Activated naive CD4-positive, alpha-beta T cell treated with Interleukin-2 at 50 U/mL for 16 hours (primary cell): ENCODE results near the gene TP63.
A peak's percentile ranks its signal among the peaks of the same experiment; 100 is the strongest.
"Not testable (repeated sequence)": the region's sequence is repeated elsewhere in the genome, so short reads cannot be mapped to it uniquely, and the experiment has no call there.

Experiments used
- DNase-seq: peaks from one replicate; pipeline ENCODE4 v3.0.0-alpha.2; 2020

The TP63 gene

DNA sequence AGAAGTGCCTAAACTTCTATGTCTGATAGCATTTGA lies at the start of gene TP63:
Gene TP63, plus strand, starts transcription at position 17 of the 36 bp plus-strand sequence. CDS start 127 bp downstream, outside the sequence.
- no peak for DNase-seq

DNA sequence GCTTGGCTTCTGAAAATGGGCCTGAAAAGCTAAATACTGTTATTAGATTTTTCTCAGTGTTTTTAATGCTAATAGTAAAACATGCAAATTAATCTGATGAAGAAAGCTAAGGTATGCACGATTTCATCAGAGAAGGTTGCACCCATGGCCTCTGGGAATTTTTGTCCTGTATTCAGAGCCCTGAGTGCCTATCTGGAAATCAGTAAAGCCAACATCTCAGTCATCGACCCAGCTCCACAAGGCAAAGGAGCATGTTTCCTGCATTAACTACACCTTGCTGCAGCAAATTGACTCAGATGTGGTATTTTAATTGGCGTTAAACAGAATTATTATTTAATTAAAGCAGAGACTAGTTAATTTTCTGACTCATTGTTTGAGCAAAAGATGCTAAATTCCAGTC lies 49.0 kb upstream of the TP63 start:
- no peak for DNase-seq

DNA sequence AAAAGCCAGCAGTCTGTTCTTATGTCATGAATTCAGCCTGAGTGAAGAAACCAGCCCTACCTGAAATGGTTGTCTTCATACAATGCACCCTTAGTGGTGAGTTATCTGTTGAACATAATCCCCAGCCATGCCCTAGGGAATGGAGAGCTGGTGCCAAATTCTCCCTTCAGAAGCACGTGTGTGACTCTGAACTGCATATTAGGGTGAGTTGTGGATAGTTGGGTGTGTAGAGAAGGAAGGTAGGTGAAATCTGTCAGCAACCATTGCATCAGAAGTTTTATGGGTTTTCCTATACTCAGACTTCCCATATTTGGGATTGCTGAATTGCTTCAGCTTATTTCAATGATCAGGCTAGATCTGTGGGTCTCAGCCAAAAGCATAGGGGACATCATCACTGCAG lies 46.5 kb upstream of the TP63 start:
- no peak for DNase-seq

DNA sequence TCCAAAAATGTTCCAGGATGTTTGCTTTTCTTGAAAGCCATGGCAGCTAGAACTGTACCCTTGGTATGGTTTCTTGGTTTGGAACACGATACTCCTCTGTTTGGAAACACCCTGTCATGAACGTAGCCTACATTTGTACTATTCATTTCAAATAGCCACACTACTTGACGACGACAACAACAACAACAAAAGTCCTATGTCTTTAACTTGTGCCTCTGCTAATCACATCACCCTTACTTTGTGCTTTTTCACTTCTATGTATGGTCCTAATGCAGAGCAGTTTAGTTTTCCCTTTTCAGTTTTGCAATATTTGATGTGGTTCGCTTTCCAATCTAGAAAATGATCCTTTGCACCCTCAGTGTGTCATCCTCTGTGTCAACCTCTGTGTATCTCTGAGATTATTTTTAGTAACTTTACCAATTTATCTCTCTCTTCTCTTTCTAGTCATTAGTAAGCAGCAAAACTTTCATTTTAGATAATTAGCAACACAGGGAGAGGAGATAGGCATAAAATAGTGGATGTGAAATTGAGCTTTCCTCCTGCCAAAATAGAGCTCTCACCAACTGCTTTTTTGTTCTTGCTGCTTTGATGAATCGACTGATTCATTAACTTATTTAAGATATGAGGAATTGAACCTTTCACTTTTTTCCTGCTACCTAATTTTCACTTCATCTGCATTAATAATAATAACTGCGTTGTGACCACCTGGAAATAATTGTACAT lies 44.1 kb upstream of the TP63 start:
- no peak for DNase-seq

DNA sequence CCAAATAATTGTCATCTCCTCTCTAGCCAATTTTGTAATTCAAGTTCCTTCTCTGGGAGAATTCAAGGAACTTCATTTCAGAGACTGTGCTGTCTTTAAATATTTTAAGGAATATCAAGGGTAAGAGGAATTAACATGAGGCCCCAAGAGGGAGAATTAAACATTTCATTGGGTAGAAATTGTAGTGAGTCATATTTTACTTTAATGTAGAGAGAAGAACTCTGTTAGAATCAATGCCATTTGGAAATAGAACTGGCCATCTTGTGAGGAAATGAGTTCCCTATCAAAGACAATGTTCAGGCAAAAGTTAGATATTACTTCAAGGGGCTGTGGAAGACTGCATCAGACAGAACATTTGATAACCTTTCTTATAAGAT lies 43.5 kb upstream of the TP63 start:
- DNase-seq: no peak

DNA sequence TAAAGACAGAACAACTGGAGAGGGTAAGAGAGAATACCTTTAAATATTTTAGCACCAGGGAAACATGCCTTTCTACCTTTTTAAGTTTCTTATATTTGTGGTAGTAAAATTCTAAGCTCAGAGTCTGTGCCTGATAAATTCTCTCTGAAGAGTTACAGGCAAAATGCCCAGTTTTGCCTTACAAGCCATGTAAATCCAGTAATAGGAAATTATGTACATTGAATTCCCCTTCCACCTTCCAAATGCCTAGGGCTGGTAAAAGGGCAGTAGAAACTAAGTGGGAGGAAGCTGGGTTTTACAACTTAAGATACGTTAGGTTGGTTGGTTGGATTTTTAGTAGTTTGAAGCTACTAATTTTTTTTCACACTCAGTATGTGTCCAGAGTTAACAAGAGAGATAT lies 43.1 kb upstream of the TP63 start:
- DNase-seq: no peak

DNA sequence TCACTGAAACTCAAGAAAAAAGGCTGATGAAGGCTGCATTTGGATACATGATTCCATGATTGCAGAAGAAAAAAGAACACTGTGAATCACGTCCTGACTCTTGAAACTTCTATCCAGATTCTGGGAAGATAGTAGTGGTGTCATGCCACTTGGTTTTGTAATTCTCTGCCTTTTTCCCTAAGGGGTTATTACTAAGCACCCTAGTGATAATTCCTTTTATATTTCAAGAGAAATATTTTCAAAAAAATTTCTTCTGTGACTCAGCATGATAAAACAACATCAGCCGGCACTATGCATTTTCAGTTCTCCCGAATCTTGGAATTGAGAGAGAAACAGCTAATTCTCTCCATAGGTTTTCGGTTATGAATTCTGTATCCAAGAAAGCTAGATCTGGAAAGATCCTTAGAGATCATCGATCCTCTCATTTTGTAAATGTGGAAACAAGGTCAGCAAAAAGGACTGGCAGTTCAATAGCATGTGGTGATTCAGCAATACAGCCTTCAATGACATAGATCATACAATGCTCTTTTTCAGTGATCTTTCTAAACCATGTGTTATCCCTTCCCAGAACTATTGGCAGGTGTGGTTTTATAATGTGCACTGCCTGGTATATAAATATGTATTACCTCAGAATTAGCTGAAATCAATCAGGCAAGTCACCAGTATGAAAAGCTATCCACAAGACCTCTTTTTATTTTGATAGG lies 42.6 kb upstream of the TP63 start:
- no peak for DNase-seq

DNA sequence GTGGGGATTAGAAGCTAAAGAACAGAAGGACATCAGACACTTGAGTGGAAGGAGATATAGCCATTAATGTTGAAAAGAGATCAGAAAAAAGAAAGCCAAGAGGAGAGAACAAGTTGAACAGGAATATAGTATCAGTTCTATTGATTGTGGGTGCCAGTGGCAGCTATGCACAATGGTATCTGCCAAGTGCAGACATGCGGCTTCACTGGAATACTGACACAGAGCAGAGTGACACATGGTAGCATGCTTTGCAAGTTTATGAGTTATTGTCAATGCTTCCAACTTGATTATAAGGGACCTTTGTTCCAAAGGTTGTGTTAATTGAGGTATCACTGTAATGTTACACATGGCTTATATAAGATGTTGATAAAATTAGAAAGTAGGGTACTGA lies 42.0 kb upstream of the TP63 start:
- no peak for DNase-seq

DNA sequence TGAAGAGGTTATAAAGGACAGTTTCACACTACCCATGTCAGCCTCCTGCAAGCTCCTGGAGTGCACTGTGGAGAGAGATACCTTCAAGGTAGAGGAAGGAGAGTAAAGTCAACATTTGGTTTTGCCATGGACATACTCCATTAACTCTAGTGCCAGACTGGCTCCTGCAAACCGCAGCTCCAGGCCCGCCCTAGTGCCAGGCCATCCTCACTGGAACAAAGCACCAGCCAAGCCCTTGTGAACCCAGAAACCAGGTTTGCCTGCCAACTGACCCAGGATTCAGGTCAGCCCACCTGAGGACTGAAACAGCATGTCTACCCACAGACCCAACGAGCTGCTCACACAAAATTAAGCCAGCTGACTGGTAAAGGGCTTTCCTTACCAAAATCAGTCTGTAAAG lies 41.0 kb upstream of the TP63 start:
- no peak for DNase-seq

DNA sequence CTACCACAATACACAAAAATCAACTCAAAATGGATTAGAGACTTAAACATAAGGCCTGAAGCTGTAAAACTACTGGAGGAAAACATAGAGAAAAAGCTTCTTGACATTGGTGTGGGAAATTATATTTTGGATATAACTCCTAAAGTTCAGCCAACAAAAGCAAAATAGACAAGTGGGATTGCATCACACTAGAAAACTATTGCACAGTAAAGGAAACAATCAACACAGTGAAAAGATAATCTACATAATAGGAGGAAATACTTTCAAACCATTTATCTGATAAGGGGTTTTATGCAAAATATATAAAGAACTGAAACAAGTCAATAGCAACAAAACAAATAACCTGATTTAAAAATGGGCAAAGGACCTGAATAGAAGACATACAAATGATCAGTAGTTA lies 37.6 kb upstream of the TP63 start:
- no peak for DNase-seq

DNA sequence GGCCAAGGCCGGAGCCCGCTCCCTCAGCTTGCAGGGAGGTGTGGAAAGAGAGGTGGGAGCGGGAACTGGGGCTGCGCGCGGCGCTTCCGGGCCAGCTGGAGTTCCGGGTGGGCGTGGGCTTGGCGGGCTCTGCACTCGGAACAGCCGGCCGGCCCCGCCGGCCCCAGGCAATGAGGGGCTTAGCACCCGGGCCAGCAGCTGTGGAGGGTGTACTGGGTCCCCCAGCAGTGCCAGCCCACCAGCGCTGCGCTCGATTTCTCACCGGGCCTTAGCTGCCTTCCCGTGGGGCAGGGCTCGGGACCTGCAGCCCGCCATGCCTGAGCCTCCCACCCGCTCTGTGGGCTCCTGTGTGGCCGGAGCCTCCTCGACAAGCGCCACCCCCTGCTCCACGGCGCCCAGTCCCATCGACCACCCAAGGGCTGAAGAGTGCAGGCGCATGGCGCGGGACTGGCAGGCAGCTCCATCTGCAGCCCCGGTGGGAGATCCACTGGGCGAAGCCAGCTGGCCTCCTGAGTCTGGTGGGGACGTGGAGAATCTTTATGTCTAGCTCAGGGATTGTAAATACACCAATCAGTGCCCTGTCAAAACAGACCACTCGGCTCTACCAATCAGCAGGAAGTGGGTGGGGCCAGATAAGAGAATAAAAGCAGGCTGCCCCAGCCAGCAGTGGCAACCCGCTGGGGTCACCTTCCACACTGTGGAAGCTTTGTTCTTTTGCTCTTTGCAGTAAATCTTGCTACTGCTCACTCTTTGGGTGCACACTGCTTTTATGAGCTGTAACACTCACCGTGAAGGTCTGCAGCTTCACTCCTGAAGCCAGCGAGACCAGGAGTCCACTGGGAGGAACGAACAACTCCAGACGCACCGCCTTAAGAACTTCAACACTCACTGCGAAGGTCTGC lies 34.9 kb upstream of the TP63 start:
- not testable (repeated sequence) for DNase-seq

DNA sequence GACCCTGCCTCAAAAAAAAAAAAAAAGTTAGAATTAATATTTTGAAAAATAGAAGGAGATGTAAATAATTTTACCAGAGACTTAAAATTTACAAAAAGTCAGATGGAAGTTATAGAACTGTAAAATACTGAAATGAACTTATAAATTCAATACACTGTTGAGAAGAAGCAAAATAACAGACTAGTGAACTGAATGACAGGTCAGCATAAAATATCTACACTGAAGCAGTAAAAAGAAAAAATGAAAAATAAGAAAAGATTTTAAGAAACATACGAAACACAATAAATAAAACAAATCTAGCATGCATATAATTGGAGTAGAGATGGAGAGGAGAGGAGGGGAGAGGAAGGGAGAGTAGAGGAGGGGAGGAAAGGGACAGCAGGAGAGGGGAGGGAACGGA lies 33.3 kb upstream of the TP63 start:
- DNase-seq: no peak

DNA sequence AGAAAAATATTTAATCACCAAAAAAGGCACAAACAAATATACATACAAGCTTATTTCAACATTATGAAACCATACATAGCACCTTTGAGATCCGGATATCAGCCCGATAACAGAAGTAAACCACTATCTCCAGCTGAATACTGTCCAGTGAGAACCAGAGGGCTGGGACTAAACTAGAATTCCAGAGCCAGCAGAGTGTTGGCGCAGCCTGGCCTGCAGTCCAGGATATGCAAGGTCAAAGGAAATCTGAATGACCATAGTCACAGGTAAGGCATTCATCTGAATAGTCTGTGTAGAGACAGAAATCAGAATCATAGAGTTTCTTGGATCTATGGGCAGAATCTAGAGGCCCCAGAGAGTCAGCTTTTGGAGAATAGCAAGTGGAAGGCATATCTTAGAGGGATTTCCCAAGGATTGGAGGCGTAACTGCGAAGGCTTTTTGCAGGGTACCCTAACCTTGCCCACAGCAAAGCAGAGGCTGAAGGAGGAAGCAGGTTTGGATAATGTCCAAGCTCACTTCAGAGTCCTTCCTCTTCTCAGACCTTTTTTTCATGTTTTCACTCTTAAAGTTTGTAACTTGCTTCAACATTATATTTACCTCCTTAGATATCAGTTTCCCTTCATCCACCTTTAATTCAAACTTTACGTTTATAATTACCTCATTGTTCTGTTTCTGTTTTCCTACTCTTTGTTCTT lies 32.5 kb upstream of the TP63 start:
- no peak for DNase-seq

DNA sequence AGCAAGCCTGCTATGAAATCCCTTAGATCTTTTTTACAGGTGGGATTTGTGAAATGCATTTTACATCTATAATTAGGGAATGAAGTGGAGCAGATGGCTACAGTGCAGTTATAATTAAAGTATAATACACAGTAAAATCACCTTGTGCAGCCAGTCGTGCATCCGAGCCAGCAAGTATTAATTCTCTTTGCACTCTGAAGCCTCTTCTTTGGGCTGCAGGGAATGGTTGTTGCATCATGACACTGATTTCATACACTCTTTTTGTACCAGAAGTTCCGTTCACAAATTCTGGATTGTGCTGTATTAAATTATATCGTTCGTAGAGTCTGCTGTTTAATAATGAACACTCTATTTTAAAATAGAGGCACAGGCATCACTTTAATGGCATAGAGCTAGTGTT lies 28.7 kb upstream of the TP63 start:
- DNase-seq: no peak

DNA sequence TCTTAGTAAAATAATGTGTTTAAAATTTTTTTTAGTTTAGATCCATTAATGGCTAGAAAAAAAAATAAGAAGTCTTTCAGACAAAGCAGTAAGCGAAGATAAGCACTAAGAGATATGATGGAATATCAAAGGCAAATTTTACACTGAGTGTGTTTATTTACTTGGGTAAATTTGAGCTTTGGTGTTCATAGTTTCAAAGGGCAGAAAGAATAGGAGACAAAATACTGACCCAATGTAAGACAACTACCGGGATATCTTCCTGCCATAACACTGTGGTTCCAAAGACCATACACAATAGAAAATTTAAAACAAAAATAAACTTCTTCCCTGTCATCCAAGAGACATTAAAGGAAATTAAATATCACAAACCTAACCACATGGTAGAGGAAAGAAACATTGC lies 25.5 kb upstream of the TP63 start:
- no peak for DNase-seq

DNA sequence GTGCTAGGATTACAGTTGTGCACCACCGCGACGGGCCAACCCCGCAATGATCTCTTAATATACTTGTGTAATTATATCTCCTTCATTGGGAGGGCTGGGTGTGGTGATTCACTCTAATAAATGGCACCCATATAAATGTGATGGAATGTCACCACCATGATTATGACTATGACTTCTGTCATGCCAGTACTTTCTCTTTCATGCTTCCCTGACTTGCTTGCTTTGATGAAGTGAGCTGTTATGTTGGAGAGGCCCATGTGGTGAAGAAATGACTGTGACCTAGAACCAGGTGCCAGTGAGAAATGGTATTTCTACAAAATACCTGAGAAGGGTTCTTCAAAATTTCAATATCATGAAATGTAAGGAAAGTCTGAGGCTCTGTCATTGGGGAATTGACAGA lies 24.4 kb upstream of the TP63 start:
- no peak for DNase-seq

DNA sequence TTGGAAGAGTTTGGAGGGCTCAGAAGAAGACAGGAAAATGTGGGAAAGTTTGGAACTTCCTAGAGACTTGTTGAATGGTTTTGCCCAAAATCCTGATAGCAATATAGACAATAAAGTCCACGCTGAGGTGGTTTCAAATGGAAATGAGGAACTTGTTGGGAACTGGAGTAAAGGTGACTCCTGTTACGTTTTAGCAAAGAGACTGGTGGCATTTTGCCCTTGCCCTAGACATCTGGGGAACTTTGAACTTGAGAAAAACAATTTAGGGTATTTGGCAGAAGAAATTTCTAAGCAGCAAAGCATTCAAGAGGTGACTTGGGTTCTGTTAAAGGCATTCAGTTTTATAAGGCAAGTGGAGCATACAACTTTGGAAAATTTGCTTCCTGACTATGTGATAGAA lies 18.5 kb upstream of the TP63 start:
- not testable (repeated sequence) for DNase-seq

DNA sequence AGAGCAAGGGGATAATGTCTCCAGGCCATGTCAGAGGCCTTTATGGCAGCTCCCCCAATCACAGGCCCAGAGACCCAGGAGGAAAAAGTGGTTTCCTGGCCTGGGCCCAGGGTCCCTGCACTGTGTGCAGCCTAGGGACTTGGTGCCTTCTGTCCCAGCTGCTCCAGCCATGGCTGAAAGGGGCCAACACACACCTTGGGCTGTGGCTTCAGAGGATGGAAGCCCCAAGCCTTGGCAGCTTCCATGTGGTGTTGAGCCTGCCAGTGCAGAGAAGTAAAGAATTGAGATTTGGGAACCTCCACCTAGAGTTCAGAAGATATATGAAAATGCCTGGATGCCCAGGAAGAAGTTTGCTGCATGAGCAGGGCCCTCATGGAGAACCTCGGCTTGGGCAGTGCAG lies 18.1 kb upstream of the TP63 start:
- no peak for DNase-seq

DNA sequence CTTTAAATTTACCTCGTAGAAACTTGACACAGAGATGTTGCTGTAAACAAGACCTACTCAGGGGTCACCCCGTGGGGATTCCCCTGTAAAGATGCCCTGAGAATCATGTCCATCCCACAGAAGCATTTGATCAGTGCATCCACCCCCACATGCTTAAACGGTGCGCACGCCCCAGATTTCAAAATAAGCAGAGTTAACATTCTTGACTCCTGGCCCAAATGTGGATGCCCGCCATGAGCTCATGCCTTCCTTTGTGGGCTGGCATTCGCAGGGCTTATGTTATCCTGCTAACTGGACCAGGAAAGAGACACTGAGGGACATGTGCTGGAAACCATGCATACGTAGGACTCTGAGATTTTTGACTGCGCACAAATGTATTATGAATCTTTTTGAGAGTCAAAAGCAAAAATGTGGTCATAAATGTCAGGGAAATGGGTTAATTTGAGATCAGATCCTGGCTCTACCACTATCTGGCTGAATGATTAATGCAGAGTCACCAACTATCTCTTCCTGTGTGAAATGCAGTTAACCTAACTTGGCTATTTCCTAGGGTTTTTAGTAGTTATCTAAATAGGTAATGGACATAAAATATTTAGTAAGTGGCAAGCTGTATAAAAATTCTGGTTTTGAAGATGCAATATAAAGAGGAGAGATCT lies 9.1 kb upstream of the TP63 start:
- DNase-seq: peak; percentile 4

DNA sequence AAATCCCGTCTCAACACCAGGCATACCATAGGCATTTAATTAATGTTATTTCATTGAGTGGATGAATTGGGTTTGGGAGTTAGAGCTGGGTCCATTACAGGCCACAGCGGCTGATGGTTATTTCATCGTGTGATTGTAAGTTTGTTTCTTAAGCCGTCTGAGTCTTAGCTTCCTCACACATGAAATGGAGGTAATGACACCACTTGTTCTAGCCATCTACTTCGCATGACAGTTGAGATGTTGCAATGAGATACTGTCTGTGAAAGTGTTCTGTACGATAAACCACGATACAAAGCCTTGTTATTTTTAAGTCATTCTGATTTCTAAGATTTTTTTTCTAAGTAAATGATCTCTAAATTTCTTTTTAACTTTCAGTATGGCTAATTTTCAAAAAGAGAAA lies 8.6 kb upstream of the TP63 start:
- no peak for DNase-seq

DNA sequence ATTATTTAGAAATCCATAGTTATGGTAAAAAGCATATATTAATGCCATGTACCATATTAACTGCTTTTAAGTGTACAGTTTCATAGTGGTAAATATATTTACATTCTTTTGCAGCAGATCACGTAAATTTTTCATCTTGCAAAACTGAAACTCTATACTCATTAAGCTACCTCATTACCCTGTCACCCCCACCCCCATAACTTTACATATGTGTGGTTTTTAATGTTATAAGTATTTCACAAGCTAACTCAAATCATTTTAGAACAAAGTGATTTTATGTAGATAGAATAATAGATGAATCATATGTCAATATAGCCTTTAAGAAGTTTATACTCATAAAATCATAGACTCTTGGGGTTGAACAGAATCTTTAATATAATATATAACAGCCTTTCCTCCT lies 7.1 kb upstream of the TP63 start:
- DNase-seq: no peak

DNA sequence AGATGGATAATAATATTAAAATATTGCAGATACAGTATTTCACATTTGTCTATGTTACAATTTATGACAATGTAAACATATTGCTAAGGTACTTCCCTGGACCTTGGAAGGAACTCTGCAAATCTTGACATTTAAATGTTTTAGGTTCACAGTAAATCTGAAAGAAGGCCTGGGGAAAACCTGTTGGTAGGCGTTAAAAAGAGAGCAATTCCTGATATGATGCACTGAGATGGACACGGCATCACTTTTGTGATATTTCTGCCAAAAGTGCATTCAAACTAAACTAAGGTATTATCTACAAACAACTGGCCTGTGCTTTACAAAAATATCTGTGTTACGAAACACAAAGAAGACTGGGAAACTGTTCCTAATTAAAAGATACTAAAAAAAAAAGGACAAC lies 6.1 kb upstream of the TP63 start:
- DNase-seq: no peak

DNA sequence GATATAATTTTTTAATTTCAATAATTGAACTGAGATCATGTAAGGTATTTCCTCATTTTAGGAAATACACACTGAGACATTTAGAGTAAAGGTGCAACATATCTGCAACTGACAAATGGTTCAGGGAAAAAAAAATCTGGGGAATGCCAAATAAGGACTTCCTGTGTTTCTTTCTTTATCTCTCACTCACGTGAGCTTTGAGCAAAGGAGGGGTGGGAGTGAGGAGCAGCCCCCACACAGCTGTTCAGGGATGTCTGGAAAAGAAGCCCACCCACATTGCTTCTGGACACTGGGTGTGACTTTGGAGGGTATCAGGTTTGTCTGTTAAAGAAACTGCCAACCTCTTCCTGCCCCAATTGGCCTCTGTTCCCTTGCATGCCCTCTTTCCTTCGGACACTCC lies 5.6 kb upstream of the TP63 start:
- DNase-seq: no peak

DNA sequence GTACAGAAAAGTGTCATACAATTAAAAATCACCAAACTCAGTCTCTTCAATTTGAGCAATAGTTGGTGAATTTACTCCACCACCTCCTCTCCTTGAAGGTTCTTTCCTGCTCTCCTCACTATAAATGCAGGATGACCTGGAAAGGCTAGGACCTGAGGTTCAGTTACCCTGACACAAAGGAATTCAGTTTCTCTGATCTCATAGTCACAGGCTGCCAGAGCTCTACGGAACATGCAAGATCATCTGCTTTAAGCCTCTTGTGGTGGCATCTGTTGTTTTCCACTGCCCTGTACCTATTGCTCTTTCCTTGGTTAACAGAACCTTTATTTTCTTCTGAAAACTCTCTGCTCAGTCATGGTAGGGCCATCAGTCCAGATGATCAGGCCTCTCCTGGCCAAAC lies 4.9 kb upstream of the TP63 start:
- no peak for DNase-seq
